Coronary artery (tissue), 2 donors: ENCODE results near the gene SLC7A5.
"Not testable (repeated sequence)": the region's sequence is repeated elsewhere in the genome, so short reads cannot be mapped to it uniquely, and the experiment has no call there.

Experiments
- DNase-seq: peaks from one replicate; pipeline ENCODE4 v3.0.0-alpha.2; 2017; ENCODE audit warnings: low spot score
- H3K27ac ChIP-seq, 2 donors: fragments of 200-600 bp; sonication (generic); one replicate each; pipeline ENCODE4 v1.5.1; 2016 to 2019
- H3K4me3 ChIP-seq: fragments of 200-600 bp; sonication (generic); 2 replicates; pipeline ENCODE4 v1.5.1; 2016; ENCODE audit warnings: mild to moderate bottlenecking, moderate library complexity
- CTCF ChIP-seq: fragments of 200-600 bp; sonication (generic); IDR thresholded peaks from one replicate; pipeline ENCODE4 v1.5.1; 2019; ENCODE audit warnings: antibody characterized with exemption

SLC7A5 gene

GRCh38 chr16:87882436-87883019 lies 13.2 kb upstream of the SLC7A5 start:
- no peak for DNase-seq
- TF ChIP-seq CTCF, result no peak
- H3K27ac ChIP-seq, result no peak overlapping the region
- no peak overlapping the region for H3K4me3 ChIP-seq

- DNase-seq, result no peak
- TF ChIP-seq CTCF, result no peak
- Histone ChIP-seq H3K4me3 (no peak overlapping the region), H3K27ac (no peak overlapping the region)
Measured at GRCh38 chr16:87881324-87882200, 12.3 kb upstream of the SLC7A5 start.

GRCh38 chr16:87880117-87880696 lies 10.9 kb upstream of the SLC7A5 start:
- no peak for TF ChIP-seq CTCF
- no peak overlapping the region for H3K27ac ChIP-seq
- no peak overlapping the region for H3K4me3 ChIP-seq
- no peak for DNase-seq

GRCh38 chr16:87879411-87880013 lies 10.2 kb upstream of the SLC7A5 start:
- H3K4me3 ChIP-seq, H3K27ac ChIP-seq, DNase-seq: not testable (repeated sequence)

GRCh38 chr16:87878704-87879103 lies 9.4 kb upstream of the SLC7A5 start:
- no peak for TF ChIP-seq CTCF
- no peak for DNase-seq
- Histone ChIP-seq H3K4me3 (no peak overlapping the region), H3K27ac (no peak overlapping the region)

- no peak for DNase-seq
- Histone ChIP-seq H3K27ac (no peak overlapping the region), H3K4me3 (no peak overlapping the region)
- TF ChIP-seq CTCF, result no peak
Measured at GRCh38 chr16:87877942-87878507, 8.7 kb upstream of the SLC7A5 start.
